GM23248 (cell line): ENCODE results near the gene DYNC2H1. TPM values are rescaled to one million over a fixed set of nuclear protein-coding genes. Genes with fewer than 3 reads are reported as not detected.
A peak's percentile ranks its signal among the peaks of the same experiment; 100 is the strongest.

Experiments used
- DNase-seq: peaks from one replicate; pipeline ENCODE4 v3.0.0-alpha.2; 2015
- H2AFZ ChIP-seq: fragments of 200-600 bp; sonication (generic); 2 replicates; pipeline ENCODE4 v1.6.1; 2016; ENCODE audit warnings: antibody characterized with exemption
- H3F3A ChIP-seq: fragments of 200-600 bp; sonication (generic); 2 replicates; pipeline ENCODE4 v1.6.1; 2016; ENCODE audit warnings: mild to moderate bottlenecking, antibody characterized with exemption, mixed run types; ENCODE audit not compliant: insufficient read depth
- H3K27ac ChIP-seq: fragments of 200-600 bp; sonication (generic); 2 replicates; pipeline ENCODE4 v1.5.1; 2016; ENCODE audit warnings: mild to moderate bottlenecking
- H3K27me3 ChIP-seq: fragments of 200-600 bp; sonication (generic); replicated peaks from 2 replicates; pipeline ENCODE4 v1.6.1; 2016; ENCODE audit warnings: mild to moderate bottlenecking; ENCODE audit not compliant: insufficient read depth
- H3K36me3 ChIP-seq: fragments of 200-600 bp; sonication (generic); 2 replicates; pipeline ENCODE4 v1.6.1; 2016; ENCODE audit warnings: low read depth, mild to moderate bottlenecking
- H3K4me1 ChIP-seq: fragments of 200-600 bp; sonication (generic); 2 replicates; pipeline ENCODE4 v1.6.1; 2016; ENCODE audit warnings: mild to moderate bottlenecking; ENCODE audit not compliant: insufficient read depth
- H3K4me2 ChIP-seq: fragments of 200-600 bp; sonication (generic); one replicate; pipeline ENCODE4 v1.6.1; 2016; ENCODE audit warnings: mild to moderate bottlenecking; ENCODE audit not compliant: unreplicated experiment
- H3K4me3 ChIP-seq: fragments of 200-600 bp; sonication (generic); 2 replicates; pipeline ENCODE4 v1.5.1; 2016; ENCODE audit warnings: mild to moderate bottlenecking
- H3K79me2 ChIP-seq: fragments of 200-600 bp; sonication (generic); 2 replicates; pipeline ENCODE4 v1.6.1; 2016; ENCODE audit warnings: mild to moderate bottlenecking; ENCODE audit not compliant: insufficient read depth
- H3K9ac ChIP-seq: fragments of 200-600 bp; sonication (generic); 2 replicates; pipeline ENCODE4 v1.6.1; 2016; ENCODE audit warnings: mild to moderate bottlenecking
- H3K9me2 ChIP-seq: fragments of 200-600 bp; sonication (generic); 2 replicates; pipeline ENCODE4 v1.6.1; 2016; ENCODE audit warnings: mixed run types, mild to moderate bottlenecking, moderate library complexity; ENCODE audit not compliant: insufficient read depth
- H3K9me3 ChIP-seq: fragments of 200-600 bp; sonication (generic); one replicate; pipeline ENCODE4 v1.6.1; 2017; ENCODE audit warnings: low read depth
- H4K20me1 ChIP-seq: fragments of 200-600 bp; sonication (generic); 2 replicates; pipeline ENCODE4 v1.6.0; 2016; ENCODE audit not compliant: insufficient read depth
- EZH2 ChIP-seq: fragments of 200-600 bp; sonication (generic); IDR thresholded peaks from 2 replicates; pipeline ENCODE4 v1.6.1; 2018; ENCODE audit warnings: antibody characterized with exemption, mild to moderate bottlenecking; ENCODE audit not compliant: insufficient read depth, poor library complexity, severe bottlenecking
- EZH2phosphoT487 ChIP-seq: fragments of 200-600 bp; sonication (generic); IDR thresholded peaks from 2 replicates; pipeline ENCODE4 v1.6.1; 2018; ENCODE audit warnings: antibody characterized with exemption, moderate library complexity, mild to moderate bottlenecking, low read depth; ENCODE audit not compliant: insufficient read depth
- WGBS, 2 experiments: methylation state at CpG; one replicate each; pipeline ENCODE4 v1.1.6; 2015 to 2017; ENCODE audit warnings: low lambda C conversion rate in 2 of 2, low coverage in 1 of 2; ENCODE audit errors: missing lambda C conversion rate in 2 of 2; 5-methylcytosine and 5-hydroxymethylcytosine counted together
- in situ Hi-C: fragments of 300-500 bp; cut with MboI; formaldehyde crosslinking; loops from 2 replicates; pipeline ENCODE4 v1.15.0; 2020
- polyA plus RNA-seq: library from polyadenylated mRNA; unstranded; fragments of >200 nt; fragmentation: Nextera tagmentation; extraction: Ambion mirVana; gene quantifications from 2 replicates; pipeline ENCODE4 v1.2.1, GENCODE V29; 2016
- total RNA-seq: library from RNA; depleted of rRNA; stranded (reverse); fragments of >200 nt; shearing (Covaris generic); gene quantifications from 2 replicates; pipeline ENCODE4 v1.2.3, GENCODE V29; 2014

Gene DYNC2H1
- total and polyA plus RNA-seq, 2 experiments from 2014 or later = 9.3 to 27.0 TPM

DNA sequence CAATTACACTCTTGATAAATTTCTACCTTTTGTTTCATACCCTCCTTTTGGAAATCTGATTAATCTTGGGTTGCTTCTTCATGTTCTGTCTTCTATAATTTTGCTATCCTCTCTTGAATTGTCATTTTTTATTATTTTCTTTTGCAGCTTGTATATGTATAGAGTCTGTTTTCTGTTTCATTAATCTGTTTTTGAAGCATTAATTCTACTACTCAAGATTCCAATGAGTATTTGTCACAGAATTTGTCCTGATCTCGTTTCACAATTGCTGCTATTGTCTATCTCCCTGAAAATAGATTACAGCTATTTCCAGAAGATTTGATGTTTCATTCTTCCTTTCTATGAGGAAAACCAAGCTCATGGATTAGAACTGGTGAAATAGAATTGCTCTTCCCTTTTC, 406.1 kb downstream of the DYNC2H1 start:
- H3K9ac ChIP-seq = no peak overlapping the region
- no peaks in the 10 kb centered on the region for H3K36me3 ChIP-seq
- no peaks in the 10 kb centered on the region for H3K9me2 ChIP-seq
- no peaks in the 10 kb centered on the region for H3K79me2 ChIP-seq
- H3K4me2 ChIP-seq = no peak overlapping the region
- no peaks in the 10 kb centered on the region for H4K20me1 ChIP-seq
- 0 out of 2 replicates have a peak overlapping the region, but pooled peaks have one; percentile 13 for H2AFZ ChIP-seq
- no peaks in the 10 kb centered on the region for H3K4me1 ChIP-seq
- H3K9me3 ChIP-seq = no peaks in the 10 kb centered on the region
- TF ChIP-seq EZH2phosphoT487 (no peak), EZH2 (no peak)
- no peak overlapping the region for H3K27ac ChIP-seq
- 35 to 43% methylated on average over 1 of the region's 1 CpG for WGBS, 2 experiments
- H3K4me3 ChIP-seq = no peak overlapping the region
- H3F3A ChIP-seq = no peaks in the 10 kb centered on the region
- DNase-seq = no peak
- in situ Hi-C loops = no loop called here
- H3K27me3 ChIP-seq = no peaks in the 10 kb centered on the region

DNA sequence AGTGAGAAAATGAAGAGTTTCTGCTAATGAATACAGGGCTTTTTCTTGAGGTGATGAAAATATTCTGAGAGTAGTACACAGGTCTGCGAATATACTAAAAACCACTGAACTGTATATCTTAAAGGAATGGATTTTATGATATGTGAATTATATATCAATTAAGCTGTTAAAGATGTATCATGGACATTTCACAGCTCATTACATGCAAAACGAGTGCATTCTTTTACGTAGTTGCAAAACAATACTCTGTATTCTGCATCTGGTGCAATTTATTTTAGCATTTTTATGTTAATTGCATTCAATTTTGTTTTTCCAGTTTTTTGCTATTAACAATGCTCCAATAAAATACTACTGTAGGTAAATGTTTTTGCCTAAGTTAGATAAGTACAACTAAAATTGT, 411.6 kb downstream of the DYNC2H1 start:
- Histone ChIP-seq H3K27ac (no peak overlapping the region), H4K20me1 (no peaks in the 10 kb centered on the region), H3F3A (peaks cover 11% of the 10 kb centered on the region), H3K9me3 (no peaks in the 10 kb centered on the region), H3K9ac (no peak overlapping the region), H3K27me3 (no peaks in the 10 kb centered on the region), H3K9me2 (no peaks in the 10 kb centered on the region), H3K4me1 (peaks cover 16% of the 10 kb centered on the region), H2AFZ (no peak overlapping the region; the same call in 1 of the 2 replicates), H3K4me3 (no peak overlapping the region), H3K36me3 (no peaks in the 10 kb centered on the region), H3K4me2 (no peak overlapping the region), H3K79me2 (no peaks in the 10 kb centered on the region)
- no peak for DNase-seq
- in situ Hi-C loops = no loop called here
- TF ChIP-seq EZH2phosphoT487 = no peak
- no peak for TF ChIP-seq EZH2
- 74 to 83% methylated on average over 3 of the region's 3 CpGs for WGBS, 2 experiments

DNA sequence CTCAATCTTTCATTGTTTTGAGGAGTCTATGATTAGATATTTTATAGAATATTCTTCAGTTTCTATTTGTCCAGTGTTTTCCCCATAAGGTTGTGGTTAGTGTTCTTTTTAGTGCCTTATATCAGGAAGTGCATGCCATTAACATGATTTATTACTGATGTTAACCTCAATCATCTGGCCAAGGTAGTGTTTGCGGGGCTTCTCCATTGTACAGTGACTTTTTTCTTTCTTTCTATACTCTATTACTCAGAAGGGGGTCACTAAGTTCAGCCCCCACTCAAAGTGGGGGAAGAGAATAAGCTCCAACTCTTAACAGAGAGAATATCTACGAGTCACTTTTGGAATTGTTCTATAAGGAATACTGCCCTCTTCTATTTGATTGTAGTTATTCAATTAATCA, 415.8 kb downstream of the DYNC2H1 start:
- peak; percentile 37 for DNase-seq
- H3K9me3 ChIP-seq = no peaks in the 10 kb centered on the region
- no peaks in the 10 kb centered on the region for H3K9me2 ChIP-seq
- H3K4me3 ChIP-seq = peak overlapping the region; percentile 12; the same call in 1 of the 2 replicates
- peaks cover 41% of the 10 kb centered on the region for H3K4me1 ChIP-seq
- no peak overlapping the region for H3K27ac ChIP-seq
- TF ChIP-seq EZH2 (no peak), EZH2phosphoT487 (no peak)
- no peak overlapping the region for H3K9ac ChIP-seq
- H3F3A ChIP-seq = peaks cover 29% of the 10 kb centered on the region
- H3K79me2 ChIP-seq = no peaks in the 10 kb centered on the region
- H4K20me1 ChIP-seq = no peaks in the 10 kb centered on the region
- WGBS, 2 experiments = 24% methylated on average over 2 of the region's 2 CpGs
- no peaks in the 10 kb centered on the region for H3K27me3 ChIP-seq
- H3K36me3 ChIP-seq = no peaks in the 10 kb centered on the region
- in situ Hi-C loops = no loop called here
- H2AFZ ChIP-seq = peak overlapping the region; percentile 18; the same call in 1 of the 2 replicates
- peak overlapping the region; percentile 67 for H3K4me2 ChIP-seq

DNA sequence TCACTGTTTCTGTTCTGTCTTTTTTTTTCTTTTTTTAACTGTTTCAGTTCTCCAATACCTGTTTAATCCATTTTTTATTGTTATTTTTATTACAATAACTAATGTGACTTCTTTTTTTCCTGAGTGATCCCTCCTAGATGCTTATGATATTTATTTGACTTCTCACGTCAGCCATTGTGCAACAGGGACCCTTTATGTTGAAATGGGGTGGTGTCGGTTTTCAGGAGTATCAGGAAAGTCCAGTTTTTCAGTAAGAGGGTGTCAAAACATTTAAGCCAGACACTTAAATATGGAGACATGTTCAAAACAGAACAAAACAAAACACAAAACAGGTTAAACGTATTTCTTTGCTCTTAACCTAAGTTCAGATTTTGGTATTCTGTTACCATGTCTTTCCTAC, 418.8 kb downstream of the DYNC2H1 start:
- Histone ChIP-seq H3K27ac (no peak overlapping the region), H3K9ac (no peak overlapping the region)
- WGBS, 2 experiments = 60 to 61% methylated on average over 3 of the region's 3 CpGs

DNA sequence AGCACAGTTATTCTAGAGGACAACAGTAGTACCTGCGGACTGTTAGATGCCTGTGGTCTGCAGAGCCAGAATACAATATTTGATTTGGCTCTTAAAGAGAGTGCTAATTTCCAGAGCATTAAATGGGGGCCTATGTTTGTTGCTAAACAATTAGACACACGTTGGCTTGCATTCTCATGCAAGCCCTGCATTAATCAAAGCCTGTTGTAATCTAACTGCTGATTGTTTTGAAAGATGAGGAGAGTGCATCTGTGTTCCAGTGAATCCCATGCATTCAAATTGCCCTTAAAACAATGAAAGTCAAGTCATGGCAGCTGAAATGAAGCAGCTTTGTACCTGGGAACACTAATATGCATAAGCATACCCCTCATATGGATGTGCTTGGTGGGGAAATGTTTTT, 419.4 kb downstream of the DYNC2H1 start:
- Histone ChIP-seq H3K4me3 (peak overlapping the region; percentile 13; the same call in 1 of the 2 replicates), H4K20me1 (no peaks in the 10 kb centered on the region), H3K4me2 (peak overlapping the region; percentile 60), H3K9me3 (no peaks in the 10 kb centered on the region), H3K9me2 (no peaks in the 10 kb centered on the region), H3K27me3 (no peaks in the 10 kb centered on the region), H3K79me2 (no peaks in the 10 kb centered on the region), H3F3A (peaks cover 60% of the 10 kb centered on the region), H3K36me3 (no peaks in the 10 kb centered on the region), H3K27ac (peak overlapping the region; percentile 65), H3K9ac (peak overlapping the region; percentile 38; the same call in 1 of the 2 replicates), H3K4me1 (peaks cover 73% of the 10 kb centered on the region), H2AFZ (no peak overlapping the region)
- WGBS, 2 experiments = 40 to 53% methylated on average over 2 of the region's 2 CpGs
- TF ChIP-seq EZH2phosphoT487 (no peak), EZH2 (no peak)
- DNase-seq = peak; percentile 20
- in situ Hi-C loops = no loop called here

More for the DNA sequence above, 418.8 kb downstream of the DYNC2H1 start:
- Histone ChIP-seq H3K4me1 (peaks cover 71% of the 10 kb centered on the region), H3F3A (peaks cover 59% of the 10 kb centered on the region), H3K79me2 (no peaks in the 10 kb centered on the region), H3K9me2 (no peaks in the 10 kb centered on the region), H2AFZ (no peak overlapping the region), H3K27me3 (no peaks in the 10 kb centered on the region), H3K4me3 (no peak overlapping the region), H3K4me2 (no peak overlapping the region), H4K20me1 (no peaks in the 10 kb centered on the region), H3K36me3 (no peaks in the 10 kb centered on the region), H3K9me3 (no peaks in the 10 kb centered on the region)
- DNase-seq = no peak
- in situ Hi-C loops = no loop called here
- TF ChIP-seq EZH2phosphoT487 = no peak
- no peak for TF ChIP-seq EZH2
